NCI-H446 treated with DMSO at 0.1 percent for 48 hours (cell line): Measurements from ENCODE around the gene NXN.
"Not testable (repeated sequence)": the region's sequence is repeated elsewhere in the genome, so short reads cannot be mapped to it uniquely, and the experiment has no call there.

ENCODE experiments used
- DNase-seq: peaks from one replicate; lab custom pipeline; 2025; lab: John Stamatoyannopoulos, UW

The NXN gene

GRCh38 chr17:862582-862981 lies 117.0 kb downstream of the NXN start:
- no peak for DNase-seq

DNA sequence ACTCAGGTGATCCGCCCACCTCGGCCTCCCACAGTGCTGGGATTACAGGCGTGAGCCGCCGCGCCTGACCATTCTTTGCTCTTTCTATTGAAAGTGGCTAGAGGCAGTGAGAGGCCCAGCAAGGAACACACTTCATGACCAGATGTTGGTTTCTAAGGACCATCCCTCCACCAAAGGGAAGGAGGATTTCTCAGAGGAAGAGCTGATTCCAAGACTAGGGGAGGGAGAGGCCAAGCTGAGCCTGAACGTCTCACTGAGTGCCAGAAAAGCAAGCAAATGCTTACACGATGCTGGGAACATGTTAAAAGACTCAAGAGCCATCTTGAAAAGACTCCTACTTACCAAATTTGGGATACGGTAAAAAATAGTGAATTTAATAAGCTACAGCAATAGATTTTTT lies 118.2 kb downstream of the NXN start:
- no peak for DNase-seq

DNA sequence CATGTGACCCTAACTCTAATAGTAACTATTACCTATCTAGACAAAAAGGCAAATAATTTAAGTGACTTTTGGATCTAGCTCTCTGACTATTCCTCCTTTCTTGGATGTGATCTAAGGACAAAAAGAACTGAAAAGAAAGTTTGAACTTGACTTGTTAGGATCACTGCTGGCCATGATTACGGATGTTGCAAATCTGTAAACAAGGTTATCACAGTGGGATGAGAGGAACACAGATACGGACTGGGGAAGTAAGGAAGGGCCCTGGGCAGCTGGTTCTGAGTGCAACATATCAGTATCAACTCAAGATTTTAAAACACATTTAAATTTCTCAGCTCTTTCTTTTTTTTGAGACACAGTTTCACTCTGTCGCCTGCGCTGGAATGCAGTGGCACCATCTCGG lies 118.8 kb downstream of the NXN start:
- DNase-seq = no peak

- no peak for DNase-seq
These were observed 119.8 kb downstream of the NXN start for GRCh38 chr17:859824-860195.

GRCh38 chr17:859061-859823 lies 120.3 kb downstream of the NXN start:
- no peak for DNase-seq

DNA sequence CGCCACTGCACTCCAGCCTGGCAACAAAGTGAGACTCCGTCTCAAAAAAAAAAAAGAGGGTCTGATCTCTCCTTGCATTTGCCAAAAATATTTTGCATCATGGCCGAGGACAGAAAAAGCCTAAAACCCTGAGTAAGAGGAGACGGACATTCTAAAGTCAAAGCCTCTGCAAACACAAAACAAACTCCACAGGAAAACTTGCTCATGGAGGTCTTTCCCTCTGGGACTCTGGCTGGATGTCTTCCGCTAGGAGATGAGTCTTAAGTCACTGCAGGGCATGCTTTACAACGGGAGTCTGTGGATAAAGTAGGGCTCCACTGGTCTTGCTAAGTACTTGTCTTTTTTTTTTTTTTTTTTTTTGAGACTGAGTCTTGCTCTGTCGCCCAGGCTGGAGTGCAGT lies 123.4 kb downstream of the NXN start:
- no peak for DNase-seq

GRCh38 chr17:855569-855968 lies 124.0 kb downstream of the NXN start:
- DNase-seq = no peak

DNA sequence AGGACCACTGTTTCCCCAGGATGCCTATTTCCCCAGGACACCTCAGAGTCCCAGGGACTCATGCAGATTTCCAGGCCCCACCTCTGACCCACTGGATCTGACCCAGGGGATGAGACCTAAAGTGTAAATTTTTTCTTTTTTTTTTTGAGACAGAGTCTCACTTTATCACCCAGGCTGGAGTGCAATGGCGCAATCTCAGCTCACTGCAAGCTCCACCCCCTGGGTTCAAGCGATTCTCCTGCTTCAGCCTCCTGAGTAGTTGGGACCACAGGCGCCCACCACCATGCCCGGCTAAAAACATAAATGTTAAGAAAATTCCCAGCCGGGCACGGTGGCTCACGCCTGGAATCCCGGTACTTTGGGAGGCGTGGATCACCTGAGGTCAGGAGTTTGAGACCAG lies 126.7 kb downstream of the NXN start:
- DNase-seq = not testable (repeated sequence)

- no peak for DNase-seq
These were observed 127.2 kb downstream of the NXN start for GRCh38 chr17:852349-852748.

DNA sequence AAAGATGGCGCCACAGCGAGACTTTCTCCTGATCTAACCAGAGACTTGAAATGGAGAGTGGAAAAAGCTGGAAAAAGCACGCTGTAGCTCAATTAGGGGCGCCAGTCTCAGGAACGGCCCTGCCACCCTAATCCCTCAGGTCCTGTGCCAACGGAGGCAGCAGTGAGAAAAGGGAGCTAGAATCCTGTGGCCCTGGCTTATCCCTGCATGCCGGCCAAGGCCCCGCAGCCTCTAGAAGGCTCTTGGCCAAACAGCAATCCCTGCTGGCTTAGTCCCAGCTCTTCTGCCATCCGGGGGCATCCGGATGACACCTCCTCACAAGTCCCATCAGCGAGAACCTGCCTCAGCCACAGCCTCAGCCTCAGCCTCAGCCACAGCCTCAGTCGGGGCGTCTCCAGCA lies 127.7 kb downstream of the NXN start:
- DNase-seq = no peak

GRCh38 chr17:850851-851763 lies 128.5 kb downstream of the NXN start:
- DNase-seq = no peak

- no peak for DNase-seq
These were observed 129.3 kb downstream of the NXN start for GRCh38 chr17:850086-850850.

GRCh38 chr17:848402-848801 lies 131.2 kb downstream of the NXN start:
- DNase-seq = no peak

GRCh38 chr17:846901-847843 lies 132.4 kb downstream of the NXN start:
- no peak for DNase-seq

DNA sequence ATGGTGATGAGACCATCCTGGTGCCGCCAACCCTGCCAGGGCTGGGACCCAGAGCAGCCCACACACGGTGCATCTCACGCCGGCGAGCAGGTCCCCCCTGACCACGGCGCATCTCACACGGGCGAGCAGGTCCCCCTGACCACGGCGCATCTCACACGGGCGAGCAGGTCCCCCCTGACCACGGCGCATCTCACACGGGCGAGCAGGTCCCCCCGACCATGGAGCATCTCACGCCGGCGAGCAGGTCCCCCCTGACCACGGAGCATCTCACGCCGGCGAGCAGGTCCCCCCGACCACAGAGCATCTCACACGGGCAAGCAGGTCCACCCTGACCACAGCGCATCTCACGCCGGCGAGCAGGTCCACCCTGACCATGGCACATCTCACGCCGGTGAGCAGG lies 138.3 kb downstream of the NXN start:
- DNase-seq = no peak

GRCh38 chr17:838486-838885 lies 141.1 kb downstream of the NXN start:
- DNase-seq = no peak

GRCh38 chr17:836151-836550 lies 143.4 kb downstream of the NXN start:
- no peak for DNase-seq

DNA sequence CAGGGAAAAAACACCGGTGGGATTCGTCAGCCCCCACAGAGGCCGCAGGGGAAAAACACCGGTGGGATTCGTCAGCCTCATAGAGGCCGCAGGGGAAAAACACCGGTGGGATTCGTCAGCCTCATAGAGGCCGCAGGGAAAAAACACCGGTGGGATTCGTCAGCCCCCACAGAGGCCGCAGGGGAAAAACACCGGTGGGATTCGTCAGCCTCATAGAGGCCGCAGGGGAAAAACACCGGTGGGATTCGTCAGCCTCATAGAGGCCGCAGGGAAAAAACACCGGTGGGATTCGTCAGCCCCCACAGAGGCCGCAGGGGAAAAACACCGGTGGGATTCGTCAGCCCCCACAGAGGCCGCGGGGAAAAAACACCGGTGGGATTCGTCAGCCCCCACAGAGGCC lies 143.9 kb downstream of the NXN start:
- DNase-seq = not testable (repeated sequence)

- DNase-seq = no peak
These were observed 144.3 kb downstream of the NXN start for GRCh38 chr17:835263-835662.

GRCh38 chr17:834136-834535 lies 145.4 kb downstream of the NXN start:
- no peak for DNase-seq

DNA sequence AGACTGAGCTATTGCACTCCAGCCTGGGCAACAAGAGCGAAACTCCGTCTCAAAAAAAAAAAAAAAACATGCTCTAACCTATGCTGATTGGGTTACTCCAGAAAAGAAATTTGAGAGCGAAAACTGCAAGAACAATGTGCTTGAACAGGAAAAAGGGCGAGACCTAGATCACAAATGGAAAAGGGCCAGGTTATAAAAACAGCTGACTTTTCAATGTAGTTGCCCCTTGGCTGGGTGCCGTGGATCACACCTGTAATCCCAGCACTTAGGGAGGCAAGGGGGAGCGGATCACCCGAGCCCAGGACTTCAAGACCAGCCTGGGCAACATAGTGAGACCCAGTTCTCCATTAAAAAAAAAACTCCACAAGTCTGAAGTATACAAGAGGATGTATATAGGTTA lies 148.6 kb downstream of the NXN start:
- DNase-seq = no peak

- DNase-seq = no peak
These were observed 149.2 kb downstream of the NXN start for GRCh38 chr17:830381-830780.
